H9 (cell line): ENCODE results near the gene CLEC18C. TPM values are rescaled to one million over a fixed set of nuclear protein-coding genes. Genes with fewer than 3 reads are reported as not detected.

ENCODE experiments used
- DNase-seq: peaks from one replicate; pipeline ENCODE4 v3.0.0-alpha.2; 2017
- H2AFZ ChIP-seq: one replicate; pipeline ENCODE4 v1.6.1; 2013; ENCODE audit warnings: mild to moderate bottlenecking, low read length, control low read depth, moderate library complexity
- H2AK5ac ChIP-seq: 2 replicates; pipeline ENCODE4 v1.6.1; 2013; ENCODE audit warnings: low read length, control low read depth, mixed read lengths; ENCODE audit not compliant: insufficient read length
- H2BK120ac ChIP-seq: one replicate; pipeline ENCODE4 v1.6.1; 2013; ENCODE audit warnings: low read depth, mild to moderate bottlenecking, low read length, control low read depth, inconsistent platforms; ENCODE audit not compliant: poor library complexity, severe bottlenecking
- H2BK12ac ChIP-seq: 2 replicates; pipeline ENCODE4 v1.6.1; 2013; ENCODE audit warnings: low read length, control low read depth, mixed read lengths, low read depth; ENCODE audit not compliant: insufficient read length
- H2BK15ac ChIP-seq: 2 replicates; pipeline ENCODE4 v1.6.1; 2013; ENCODE audit warnings: low read depth, low read length, control low read depth
- H2BK20ac ChIP-seq: one replicate; pipeline ENCODE4 v1.6.1; 2013; ENCODE audit warnings: low read depth, mild to moderate bottlenecking, low read length, control low read depth, inconsistent platforms; ENCODE audit not compliant: poor library complexity, severe bottlenecking
- H2BK5ac ChIP-seq: 2 replicates; pipeline ENCODE4 v1.6.1; 2013; ENCODE audit warnings: low read length, control low read depth, mixed read lengths; ENCODE audit not compliant: insufficient read length
- H3K14ac ChIP-seq: 2 replicates; pipeline ENCODE4 v1.6.1; 2013; ENCODE audit warnings: low read length, control low read depth; ENCODE audit not compliant: insufficient read depth
- H3K18ac ChIP-seq: 2 replicates; pipeline ENCODE4 v1.6.1; 2013; ENCODE audit warnings: low read depth, mild to moderate bottlenecking, mixed read lengths, low read length, control low read depth; ENCODE audit not compliant: insufficient read length
- H3K23ac ChIP-seq: 2 replicates; pipeline ENCODE4 v1.6.1; 2013; ENCODE audit warnings: low read length, control low read depth, mixed read lengths, low read depth; ENCODE audit not compliant: insufficient read length
- H3K23me2 ChIP-seq: 2 replicates; pipeline ENCODE4 v1.6.1; 2013; ENCODE audit warnings: low read depth, mild to moderate bottlenecking, mixed read lengths, low read length, control low read depth; ENCODE audit not compliant: insufficient read length, poor library complexity, severe bottlenecking
- H3K27ac ChIP-seq: 2 replicates; pipeline ENCODE4 v1.5.1; 2013; ENCODE audit warnings: low read length, control low read depth, mixed read lengths, low read depth; ENCODE audit not compliant: insufficient read length
- H3K27me3 ChIP-seq: 2 replicates; pipeline ENCODE4 v1.6.1; 2013; ENCODE audit warnings: low read length, control low read depth, inconsistent platforms; ENCODE audit not compliant: insufficient read depth
- H3K4ac ChIP-seq: 2 replicates; pipeline ENCODE4 v1.6.1; 2013; ENCODE audit warnings: low read depth, mild to moderate bottlenecking, control low read depth, inconsistent platforms, low read length, moderate library complexity
- H3K4me1 ChIP-seq: 2 replicates; pipeline ENCODE4 v1.6.1; 2013; ENCODE audit warnings: low read length, control low read depth, inconsistent platforms; ENCODE audit not compliant: insufficient read depth
- H3K4me2 ChIP-seq: 2 replicates; pipeline ENCODE4 v1.6.1; 2013; ENCODE audit warnings: low read length, control low read depth, mixed read lengths; ENCODE audit not compliant: insufficient read length, insufficient read depth
- H3K56ac ChIP-seq: 2 replicates; pipeline ENCODE4 v1.6.1; 2013; ENCODE audit warnings: low read depth, mild to moderate bottlenecking, mixed read lengths, low read length, control low read depth; ENCODE audit not compliant: insufficient read length
- H3K79me1 ChIP-seq: 2 replicates; pipeline ENCODE4 v1.6.1; 2013; ENCODE audit warnings: low read depth, mild to moderate bottlenecking, moderate library complexity, low read length, control low read depth, inconsistent platforms; ENCODE audit not compliant: insufficient read depth, poor library complexity, severe bottlenecking
- H3K79me2 ChIP-seq: 2 replicates; pipeline ENCODE4 v1.6.1; 2013; ENCODE audit warnings: low read length, control low read depth, inconsistent platforms; ENCODE audit not compliant: insufficient read depth
- H3K9ac ChIP-seq: 2 replicates; pipeline ENCODE4 v1.6.1; 2013; ENCODE audit warnings: low read length, control low read depth, mixed read lengths; ENCODE audit not compliant: insufficient read length; ENCODE audit errors: extremely low read depth
- H3K9me3 ChIP-seq: one replicate; pipeline ENCODE4 v1.6.1; 2013; ENCODE audit warnings: low read depth, low read length, inconsistent platforms; ENCODE audit not compliant: control insufficient read depth
- H3T11ph ChIP-seq: one replicate; pipeline ENCODE4 v1.6.1; 2013; ENCODE audit warnings: mild to moderate bottlenecking, low read length, control low read depth, inconsistent platforms
- H4K20me1 ChIP-seq: one replicate; pipeline ENCODE4 v1.6.1; 2013; ENCODE audit not compliant: control insufficient read depth, insufficient read length, insufficient read depth
- H4K5ac ChIP-seq: 2 replicates; pipeline ENCODE4 v1.6.1; 2013; ENCODE audit warnings: low read depth, mild to moderate bottlenecking, mixed read lengths, low read length, control low read depth; ENCODE audit not compliant: insufficient read length
- H4K8ac ChIP-seq: replicated peaks from 2 replicates; pipeline ENCODE4 v1.6.1; 2013; ENCODE audit warnings: low read length, control low read depth, mixed read lengths, low read depth; ENCODE audit not compliant: insufficient read length
- H4K91ac ChIP-seq: 2 replicates; pipeline ENCODE4 v1.6.1; 2013; ENCODE audit warnings: low read depth, mild to moderate bottlenecking, moderate library complexity, mixed read lengths, low read length, control low read depth; ENCODE audit not compliant: insufficient read length
- H3K27ac Mint-ChIP-seq, 3 experiments: 2 replicates in 2 of 3; 3 replicates in 1 of 3; pipeline ENCODE4 v1.8.0; 2020 to 2021; ENCODE audit warnings: mixed read lengths in 3 of 3, mild to moderate bottlenecking in 1 of 3, moderate library complexity in 1 of 3
- H3K27me3 Mint-ChIP-seq: 2 replicates; pipeline ENCODE4 v1.8.0; 2021; ENCODE audit warnings: low read depth, mild to moderate bottlenecking, moderate library complexity, mixed read lengths
- H3K36me3 Mint-ChIP-seq, 3 experiments: 2 replicates in 2 of 3; 3 replicates in 1 of 3; pipeline ENCODE4 v1.8.0; 2020 to 2021; ENCODE audit warnings: low read depth in 3 of 3, mixed read lengths in 3 of 3; ENCODE audit not compliant: insufficient read depth in 1 of 3
- H3K4me1 Mint-ChIP-seq, 2 experiments: 2 replicates each; pipeline ENCODE4 v1.8.0; 2020; ENCODE audit warnings: mixed read lengths in 2 of 2
- H3K4me3 Mint-ChIP-seq, 2 experiments: 2 replicates in 1 of 2; 3 replicates in 1 of 2; pipeline ENCODE4 v1.8.0; 2020 to 2021; ENCODE audit warnings: mild to moderate bottlenecking in 2 of 2, mixed read lengths in 2 of 2, moderate library complexity in 1 of 2
- H3K9me3 Mint-ChIP-seq, 2 experiments: 2 replicates in 1 of 2; 3 replicates in 1 of 2; pipeline ENCODE4 v1.8.0; 2020; ENCODE audit warnings: mild to moderate bottlenecking in 2 of 2, mixed read lengths in 2 of 2, moderate library complexity in 1 of 2
- WGBS: extraction: QIAGEN DNeasy Blood & Tissue Kit; methylation state at CpG from one replicate; pipeline ENCODE4 v1.1.7; 2013; ENCODE audit warnings: missing lambda C conversion rate, low lambda C conversion rate, mixed read lengths; ENCODE audit not compliant: insufficient read length; ENCODE audit errors: extremely low coverage; 5-methylcytosine and 5-hydroxymethylcytosine counted together
- total RNA-seq: library from RNA; stranded (reverse); gene quantifications from 2 replicates; pipeline ENCODE4 v1.2.1, GENCODE V29; 2021
- TF ChIP-seq, protein P1 (sequence below): fragments of 200-600 bp; sonication (generic); conservative IDR thresholded peaks from 3 replicates; pipeline ENCODE4 v1.8.0; 2021; ENCODE audit warnings: antibody characterized with exemption, mild to moderate bottlenecking

CLEC18C gene
- total RNA-seq, 1 experiment from 2014 or later: 0.11 TPM

GRCh38 chr16:70157105-70157476 lies 16.5 kb upstream of the CLEC18C start:
- peak overlapping the region in 2 of 3 experiments; percentile 4 to 51; a peak in 4 of 7 replicates for H3K27ac Mint-ChIP-seq
- Histone ChIP-seq H3K9ac (no peak overlapping the region), H3K23ac (no peak overlapping the region), H3K14ac (no peak overlapping the region), H2BK5ac (no peak overlapping the region), H4K20me1 (no peaks in the 10 kb centered on the region), H3K23me2 (peaks cover 2% of the 10 kb centered on the region), H4K91ac (no peak overlapping the region), H3K4me1 (no peaks in the 10 kb centered on the region), H2BK15ac (no peak overlapping the region), H3K27me3 (no peaks in the 10 kb centered on the region), H2AFZ (no peak overlapping the region), H2BK120ac (no peak overlapping the region), H4K8ac (no peak overlapping the region), H3K79me1 (no peaks in the 10 kb centered on the region), H2BK20ac (no peak overlapping the region), H2AK5ac (no peak overlapping the region), H3K27ac (no peak overlapping the region), H4K5ac (no peak overlapping the region), H3K56ac (no peak overlapping the region), H3K9me3 (no peaks in the 10 kb centered on the region), H3K18ac (no peak overlapping the region), H3K79me2 (no peaks in the 10 kb centered on the region), H3K4me2 (no peak overlapping the region), H3K4ac (no peak overlapping the region), H3T11ph (no peak overlapping the region), H2BK12ac (no peak overlapping the region)
- H3K4me3 Mint-ChIP-seq: no peak overlapping the region
- H3K36me3 Mint-ChIP-seq: peaks cover 30 to 36% (median 34%) of the 10 kb centered on the region in 3 experiments; a peak in 6 of 7 replicates
- no peak for DNase-seq
- no peaks in the 10 kb centered on the region for H3K4me1 Mint-ChIP-seq
- TF ChIP-seq, protein P1, sequence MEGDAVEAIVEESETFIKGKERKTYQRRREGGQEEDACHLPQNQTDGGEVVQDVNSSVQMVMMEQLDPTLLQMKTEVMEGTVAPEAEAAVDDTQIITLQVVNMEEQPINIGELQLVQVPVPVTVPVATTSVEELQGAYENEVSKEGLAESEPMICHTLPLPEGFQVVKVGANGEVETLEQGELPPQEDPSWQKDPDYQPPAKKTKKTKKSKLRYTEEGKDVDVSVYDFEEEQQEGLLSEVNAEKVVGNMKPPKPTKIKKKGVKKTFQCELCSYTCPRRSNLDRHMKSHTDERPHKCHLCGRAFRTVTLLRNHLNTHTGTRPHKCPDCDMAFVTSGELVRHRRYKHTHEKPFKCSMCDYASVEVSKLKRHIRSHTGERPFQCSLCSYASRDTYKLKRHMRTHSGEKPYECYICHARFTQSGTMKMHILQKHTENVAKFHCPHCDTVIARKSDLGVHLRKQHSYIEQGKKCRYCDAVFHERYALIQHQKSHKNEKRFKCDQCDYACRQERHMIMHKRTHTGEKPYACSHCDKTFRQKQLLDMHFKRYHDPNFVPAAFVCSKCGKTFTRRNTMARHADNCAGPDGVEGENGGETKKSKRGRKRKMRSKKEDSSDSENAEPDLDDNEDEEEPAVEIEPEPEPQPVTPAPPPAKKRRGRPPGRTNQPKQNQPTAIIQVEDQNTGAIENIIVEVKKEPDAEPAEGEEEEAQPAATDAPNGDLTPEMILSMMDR: no peak
- WGBS: no CpG with 5 or more reads among the region's 11 CpGs
- H3K27me3 Mint-ChIP-seq: no peaks in the 10 kb centered on the region
- no peaks in the 10 kb centered on the region for H3K9me3 Mint-ChIP-seq
